GM12873 (cell line): ENCODE measurements around the gene WDR33.

Experiments used
- TF ChIP-seq, protein P1 (sequence below): IDR thresholded peaks from 2 replicates; pipeline ENCODE4 v1.5.1; 2012; ENCODE audit warnings: low read depth, mild to moderate bottlenecking, moderate library complexity, low read length, control low read depth; ENCODE audit not compliant: insufficient read depth; ENCODE audit errors: missing control alignments

WDR33 gene

GRCh38 chr2:127674241-127675209, 136.4 kb downstream of the WDR33 start:
- TF ChIP-seq, protein P1, sequence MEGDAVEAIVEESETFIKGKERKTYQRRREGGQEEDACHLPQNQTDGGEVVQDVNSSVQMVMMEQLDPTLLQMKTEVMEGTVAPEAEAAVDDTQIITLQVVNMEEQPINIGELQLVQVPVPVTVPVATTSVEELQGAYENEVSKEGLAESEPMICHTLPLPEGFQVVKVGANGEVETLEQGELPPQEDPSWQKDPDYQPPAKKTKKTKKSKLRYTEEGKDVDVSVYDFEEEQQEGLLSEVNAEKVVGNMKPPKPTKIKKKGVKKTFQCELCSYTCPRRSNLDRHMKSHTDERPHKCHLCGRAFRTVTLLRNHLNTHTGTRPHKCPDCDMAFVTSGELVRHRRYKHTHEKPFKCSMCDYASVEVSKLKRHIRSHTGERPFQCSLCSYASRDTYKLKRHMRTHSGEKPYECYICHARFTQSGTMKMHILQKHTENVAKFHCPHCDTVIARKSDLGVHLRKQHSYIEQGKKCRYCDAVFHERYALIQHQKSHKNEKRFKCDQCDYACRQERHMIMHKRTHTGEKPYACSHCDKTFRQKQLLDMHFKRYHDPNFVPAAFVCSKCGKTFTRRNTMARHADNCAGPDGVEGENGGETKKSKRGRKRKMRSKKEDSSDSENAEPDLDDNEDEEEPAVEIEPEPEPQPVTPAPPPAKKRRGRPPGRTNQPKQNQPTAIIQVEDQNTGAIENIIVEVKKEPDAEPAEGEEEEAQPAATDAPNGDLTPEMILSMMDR = no peak

GRCh38 chr2:127673291-127674069, 137.5 kb downstream of the WDR33 start:
- TF ChIP-seq, protein P1 = no peak

DNA sequence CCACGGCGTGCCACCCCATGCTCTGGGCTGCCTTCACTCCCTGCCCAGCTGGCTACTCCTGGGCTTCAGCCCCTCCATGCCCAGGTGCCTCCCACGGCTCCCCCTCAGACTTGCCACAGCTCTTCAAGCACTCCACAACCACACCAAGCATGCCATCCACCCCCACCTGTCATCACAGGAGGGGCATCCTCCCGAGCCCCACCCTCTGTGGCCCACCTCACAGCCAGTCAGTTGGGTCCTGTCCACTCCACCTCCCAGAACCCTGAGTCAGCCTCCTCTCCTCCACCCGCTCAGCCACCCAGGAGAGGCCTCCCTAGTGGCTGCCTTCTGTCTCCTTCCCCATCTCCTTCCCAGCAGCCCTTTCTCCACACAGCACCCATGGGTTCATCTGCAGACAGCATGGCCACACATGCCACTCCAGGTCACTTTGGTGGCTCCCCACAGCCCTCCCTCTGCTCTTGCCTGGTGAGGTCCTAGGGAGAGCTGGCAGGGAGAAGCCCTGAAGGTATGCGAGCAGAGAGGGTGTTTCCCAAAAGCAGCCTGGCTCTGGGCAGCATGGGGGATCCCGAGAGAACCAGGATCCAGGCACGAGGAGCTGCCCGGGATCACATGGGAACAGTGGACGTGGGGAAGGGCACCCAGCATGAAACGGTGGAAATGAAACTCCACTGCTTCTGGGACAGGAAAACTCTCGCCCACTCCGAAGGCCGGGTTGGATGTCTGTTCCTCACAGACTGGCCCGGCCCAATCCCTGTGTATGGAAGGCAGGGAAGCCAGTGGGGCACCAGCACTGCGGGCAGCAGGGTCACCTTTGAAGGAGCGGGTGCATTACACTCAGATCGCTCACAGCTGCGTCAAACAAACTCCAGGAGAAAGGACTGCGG, 138.4 kb downstream of the WDR33 start:
- TF ChIP-seq, protein P1 = no peak

GRCh38 chr2:127671557-127672302, 139.2 kb downstream of the WDR33 start:
- TF ChIP-seq, protein P1 = no peak

DNA sequence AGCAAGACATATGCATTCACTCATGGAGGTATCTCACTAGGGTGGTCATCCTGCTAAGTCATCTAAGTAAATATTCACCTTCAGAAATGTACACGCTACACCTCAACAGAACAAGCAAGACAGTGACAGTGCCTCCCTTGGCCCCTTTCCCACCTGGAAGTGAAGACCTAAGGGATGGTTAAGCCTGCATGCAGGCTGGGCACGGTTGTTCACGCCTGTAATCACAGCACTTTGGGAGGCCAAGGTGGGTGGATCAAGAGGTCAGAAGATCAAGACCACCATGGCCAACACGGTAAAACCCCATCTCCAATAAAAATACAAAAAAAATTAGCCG, 140.0 kb downstream of the WDR33 start:
- TF ChIP-seq, protein P1 = no peak

GRCh38 chr2:127670055-127670956, 140.7 kb downstream of the WDR33 start:
- TF ChIP-seq, protein P1 = no peak
